ENCODE measurements around the gene DLX6.

DLX6 gene

GRCh38 chr7:97006816-97007582 lies 1.6 kb downstream of the DLX6 start:
- no peak for TF ChIP-seq CTCF (IDR thresholded peaks at IDR 0.05; ENCODE audit: low read depth, low read length)
- no peak for DNase-seq (ENCODE audit: extremely low read depth, low read depth)

- DNase-seq (ENCODE audit: extremely low read depth, low read depth), result no peak
- TF ChIP-seq CTCF (IDR thresholded peaks at IDR 0.05; ENCODE audit: low read depth, low read length), result no peak
Observed at GRCh38 chr7:97007583-97007861, 2.2 kb downstream of the DLX6 start.

- TF ChIP-seq CTCF (IDR thresholded peaks at IDR 0.05; ENCODE audit: low read depth, low read length), result no peak
- DNase-seq (ENCODE audit: extremely low read depth, low read depth), result no peak
Observed at GRCh38 chr7:97008275-97008917, 3.0 kb downstream of the DLX6 start.

- no peak for DNase-seq (ENCODE audit: extremely low read depth, low read depth)
- TF ChIP-seq CTCF (IDR thresholded peaks at IDR 0.05; ENCODE audit: low read depth, low read length), result no peak
Observed at GRCh38 chr7:97009753-97010732, 4.7 kb downstream of the DLX6 start.

- TF ChIP-seq CTCF (IDR thresholded peaks at IDR 0.05; ENCODE audit: low read depth, low read length), result no peak
- DNase-seq (ENCODE audit: extremely low read depth, low read depth), result no peak
Observed at GRCh38 chr7:97011104-97011503, 5.8 kb downstream of the DLX6 start.

GRCh38 chr7:97011536-97012364 lies 6.4 kb downstream of the DLX6 start:
- no peak for DNase-seq (ENCODE audit: extremely low read depth, low read depth)
- TF ChIP-seq CTCF (IDR thresholded peaks at IDR 0.05; ENCODE audit: low read depth, low read length), result no peak

All from AG09319 (cell line).